T47D (cell line): ENCODE results near the gene KIF3B.
"Not testable (repeated sequence)": the region's sequence is repeated elsewhere in the genome, so short reads cannot be mapped to it uniquely, and the experiment has no call there.

ENCODE experiments used
- DNase-seq, 2 experiments: peaks; one replicate each; pipeline versions ENCODE4 v3.0.0 to v3.0.0-alpha.2; 2011 to 2012; ENCODE audit warnings: low read depth in 1 of 2, low spot score in 1 of 2
- JUND ChIP-seq: IDR thresholded peaks from 2 replicates; pipeline ENCODE4 v1.6.1; 2012; ENCODE audit warnings: low read depth
- in situ Hi-C: cut with HindIII; loops from 2 replicates; pipeline ENCODE4 v1.10.0; 2016; ENCODE audit warnings: low sequenced_read_pairs, low pct_unique_long_range_greater_than_20kb

KIF3B gene

GRCh38 chr20:32315399-32315798 lies 37.9 kb downstream of the KIF3B start:
- no peak for TF ChIP-seq JUND
- no peak for DNase-seq
- in situ Hi-C loops = no loop called here

- no peak for TF ChIP-seq JUND
- DNase-seq = no peak
- in situ Hi-C loops = no loop called here
These were observed 38.4 kb downstream of the KIF3B start for GRCh38 chr20:32315891-32316290.

- TF ChIP-seq JUND = no peak
- peak in 1 of 2 experiments; percentile 14 for DNase-seq
- in situ Hi-C loops = no loop called here
These were observed 39.2 kb downstream of the KIF3B start for GRCh38 chr20:32316667-32317066.

GRCh38 chr20:32319100-32319499 lies 41.6 kb downstream of the KIF3B start:
- DNase-seq = no peak
- no peak for TF ChIP-seq JUND
- in situ Hi-C loops = no loop called here

GRCh38 chr20:32320305-32320704 lies 42.9 kb downstream of the KIF3B start:
- no peak for TF ChIP-seq JUND
- in situ Hi-C loops = no loop called here
- DNase-seq = no peak

- in situ Hi-C loops = no loop called here
- TF ChIP-seq JUND = no peak
These were observed 43.9 kb downstream of the KIF3B start for GRCh38 chr20:32321390-32321789.

GRCh38 chr20:32322260-32322659 lies 44.8 kb downstream of the KIF3B start:
- DNase-seq, in situ Hi-C loops: not testable (repeated sequence)

More at GRCh38 chr20:32321390-32321789, 43.9 kb downstream of the KIF3B start:
- no peak for DNase-seq

GRCh38 chr20:32323761-32324160 lies 46.3 kb downstream of the KIF3B start:
- in situ Hi-C loops, DNase-seq: not testable (repeated sequence)

GRCh38 chr20:32325706-32326503 lies 48.5 kb downstream of the KIF3B start:
- TF ChIP-seq JUND = peak; percentile 87
- DNase-seq = peak in 1 of 2 experiments; percentile 90
- in situ Hi-C loops = no loop called here

GRCh38 chr20:32326504-32326845 lies 49.0 kb downstream of the KIF3B start:
- DNase-seq = no peak
- TF ChIP-seq JUND = no peak
- in situ Hi-C loops = no loop called here

- in situ Hi-C loops = no loop called here
- no peak for DNase-seq
These were observed 49.7 kb downstream of the KIF3B start for GRCh38 chr20:32327087-32327681.

GRCh38 chr20:32329817-32330554 lies 52.5 kb downstream of the KIF3B start:
- in situ Hi-C loops = no loop called here
- DNase-seq = peak in 1 of 2 experiments; percentile 43
- no peak for TF ChIP-seq JUND

More at GRCh38 chr20:32327087-32327681, 49.7 kb downstream of the KIF3B start:
- no peak for TF ChIP-seq JUND

GRCh38 chr20:32330555-32330897 lies 53.1 kb downstream of the KIF3B start:
- in situ Hi-C loops = no loop called here
- TF ChIP-seq JUND = no peak
- DNase-seq = no peak

GRCh38 chr20:32332614-32333013 lies 55.2 kb downstream of the KIF3B start:
- no peak for DNase-seq
- in situ Hi-C loops = no loop called here
- no peak for TF ChIP-seq JUND
